Adrenal gland (tissue), 5 donors: Measurements from ENCODE around the gene RAD23B.

Source experiments
- CTCF ChIP-seq, 6 experiments: fragments of 450-650 bp in 4 of 6; fragments of 200-600 bp in 2 of 6; sonication (generic) in 1 of 6; IDR thresholded peaks; 1 replicate in 5 of 6; 2 replicates in 1 of 6; pipeline versions ENCODE4 v1.5.1 to v1.8.0; 2016 to 2021; ENCODE audit warnings: antibody characterized with exemption in 6 of 6, mild to moderate bottlenecking in 2 of 6, moderate library complexity in 1 of 6
- POLR2A ChIP-seq, 2 donors: fragments of 450-650 bp; IDR thresholded peaks; one replicate each; pipeline ENCODE4 v1.6.1; 2017; ENCODE audit warnings: antibody characterized with exemption in 2 of 2, mild to moderate bottlenecking in 2 of 2, moderate library complexity in 1 of 2
- donor health status: DM: no; HTN: no; CAD: no.

GRCh38 chr9:107286057-107286456, 3.0 kb downstream of the RAD23B start:
- TF ChIP-seq CTCF (IDR thresholded peaks at IDR 0.05) = no peak
- no peak for TF ChIP-seq POLR2A (IDR thresholded peaks at IDR 0.05)
